BJ (cell line): Measurements from ENCODE around the gene DLGAP1. TPM values are rescaled to one million over a fixed set of nuclear protein-coding genes. Genes with fewer than 3 reads are reported as not detected.
"Not testable (repeated sequence)": the region's sequence is repeated elsewhere in the genome, so short reads cannot be mapped to it uniquely, and the experiment has no call there.

Source experiments
- CTCF ChIA-PET: fragments of 350-600 bp; formaldehyde crosslinking; extraction: SDS; loops from one replicate; lab custom pipeline; 2021; ENCODE audit warnings: antibody characterized with exemption, inconsistent platforms; lab: Yijun Ruan, JAX
- POLR2A ChIA-PET: fragments of 300-600 bp; sonication (Branson Sonifier 250); formaldehyde crosslinking; extraction: SDS; loops from one replicate; lab custom pipeline; 2021; ENCODE audit warnings: antibody characterized with exemption; lab: Charles Lee
- DNase-seq: peaks from one replicate; pipeline ENCODE4 v3.0.0-alpha.2; 2011; ENCODE audit warnings: low read depth
- H3K27me3 ChIP-seq: 2 replicates; pipeline ENCODE4 v1.6.0; 2011; ENCODE audit warnings: low read length; ENCODE audit not compliant: control insufficient read depth, insufficient read depth
- H3K36me3 ChIP-seq: 2 replicates; pipeline ENCODE4 v1.5.1; 2011; ENCODE audit warnings: low read length; ENCODE audit not compliant: control insufficient read depth, insufficient read depth
- H3K4me3 ChIP-seq: 2 replicates; pipeline ENCODE4 v1.5.1; 2011; ENCODE audit warnings: low read depth, mild to moderate bottlenecking, control low read depth, low read length
- polyA plus RNA-seq: library from polyadenylated mRNA; depleted of rRNA; stranded (reverse); fragments of >200 nt; gene quantifications from 2 replicates; pipeline ENCODE4 v1.2.3, GENCODE V29; 2011
- TF ChIP-seq, protein P1 (sequence below): IDR thresholded peaks from 2 replicates; pipeline ENCODE4 v1.5.1; 2011; ENCODE audit warnings: low read depth, mild to moderate bottlenecking, control low read depth, inconsistent platforms, low read length, moderate library complexity; ENCODE audit not compliant: insufficient read depth

The DLGAP1 gene
- polyA plus RNA-seq, 1 experiment = 0.02 TPM

- ChIA-PET CTCF (interaction anchor here (1.6 kb wide), 1 partner anchor 24 kb away, joined by 7 read pairs; no protein-coding TSS in a partner anchor), POLR2A (no interaction called here)
- TF ChIP-seq, protein P1, sequence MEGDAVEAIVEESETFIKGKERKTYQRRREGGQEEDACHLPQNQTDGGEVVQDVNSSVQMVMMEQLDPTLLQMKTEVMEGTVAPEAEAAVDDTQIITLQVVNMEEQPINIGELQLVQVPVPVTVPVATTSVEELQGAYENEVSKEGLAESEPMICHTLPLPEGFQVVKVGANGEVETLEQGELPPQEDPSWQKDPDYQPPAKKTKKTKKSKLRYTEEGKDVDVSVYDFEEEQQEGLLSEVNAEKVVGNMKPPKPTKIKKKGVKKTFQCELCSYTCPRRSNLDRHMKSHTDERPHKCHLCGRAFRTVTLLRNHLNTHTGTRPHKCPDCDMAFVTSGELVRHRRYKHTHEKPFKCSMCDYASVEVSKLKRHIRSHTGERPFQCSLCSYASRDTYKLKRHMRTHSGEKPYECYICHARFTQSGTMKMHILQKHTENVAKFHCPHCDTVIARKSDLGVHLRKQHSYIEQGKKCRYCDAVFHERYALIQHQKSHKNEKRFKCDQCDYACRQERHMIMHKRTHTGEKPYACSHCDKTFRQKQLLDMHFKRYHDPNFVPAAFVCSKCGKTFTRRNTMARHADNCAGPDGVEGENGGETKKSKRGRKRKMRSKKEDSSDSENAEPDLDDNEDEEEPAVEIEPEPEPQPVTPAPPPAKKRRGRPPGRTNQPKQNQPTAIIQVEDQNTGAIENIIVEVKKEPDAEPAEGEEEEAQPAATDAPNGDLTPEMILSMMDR = no peak
- DNase-seq = no peak
- no peak overlapping the region for H3K4me3 ChIP-seq
- no peaks in the 10 kb centered on the region for H3K36me3 ChIP-seq
- H3K27me3 ChIP-seq = no peaks in the 10 kb centered on the region
Measured at GRCh38 chr18:3472681-3473544, 982.2 kb downstream of the DLGAP1 start.

GRCh38 chr18:3472121-3472520 lies 983.0 kb downstream of the DLGAP1 start:
- H3K36me3 ChIP-seq, DNase-seq, POLR2A ChIA-PET, H3K27me3 ChIP-seq, H3K4me3 ChIP-seq, CTCF ChIA-PET: not testable (repeated sequence)

DNA sequence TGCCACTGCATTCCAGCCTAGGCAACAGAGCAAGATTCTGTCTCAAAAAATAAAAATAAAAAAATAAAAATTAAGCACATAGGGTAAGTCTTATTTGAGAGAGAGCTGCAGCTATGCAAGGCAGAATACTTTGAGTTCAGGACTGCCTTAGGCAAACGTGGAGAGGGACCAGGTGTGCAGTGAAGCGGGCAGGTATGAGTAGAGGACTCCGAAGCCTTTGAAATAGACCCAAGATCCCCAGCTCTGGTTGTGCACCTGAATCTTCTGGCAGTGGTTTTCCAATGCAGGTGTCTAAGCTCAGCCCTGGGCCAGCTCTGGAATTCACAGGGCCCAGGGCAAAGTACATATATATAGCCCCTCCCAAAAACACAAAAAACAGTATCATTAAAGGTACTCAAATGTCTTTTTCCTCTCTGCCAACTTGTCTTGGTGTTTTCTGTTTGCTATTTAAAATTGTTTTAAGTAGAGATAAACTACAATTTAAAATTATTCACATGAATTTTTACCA lies 983.9 kb downstream of the DLGAP1 start:
- CTCF ChIA-PET = interaction anchor here (1.0 kb wide), 1 partner anchor 11 kb away, joined by 3 read pairs; no protein-coding TSS in a partner anchor
- Histone ChIP-seq H3K4me3 (no peak overlapping the region), H3K27me3 (no peaks in the 10 kb centered on the region), H3K36me3 (no peaks in the 10 kb centered on the region)
- DNase-seq = no peak
- TF ChIP-seq, protein P1 = no peak
- POLR2A ChIA-PET = no interaction called here

GRCh38 chr18:3468833-3469232 lies 986.3 kb downstream of the DLGAP1 start:
- CTCF ChIA-PET = interaction anchor here (1.6 kb wide), 1 partner anchor 117 kb away, joined by 3 read pairs; no protein-coding TSS in a partner anchor
- POLR2A ChIA-PET = no interaction called here

DNA sequence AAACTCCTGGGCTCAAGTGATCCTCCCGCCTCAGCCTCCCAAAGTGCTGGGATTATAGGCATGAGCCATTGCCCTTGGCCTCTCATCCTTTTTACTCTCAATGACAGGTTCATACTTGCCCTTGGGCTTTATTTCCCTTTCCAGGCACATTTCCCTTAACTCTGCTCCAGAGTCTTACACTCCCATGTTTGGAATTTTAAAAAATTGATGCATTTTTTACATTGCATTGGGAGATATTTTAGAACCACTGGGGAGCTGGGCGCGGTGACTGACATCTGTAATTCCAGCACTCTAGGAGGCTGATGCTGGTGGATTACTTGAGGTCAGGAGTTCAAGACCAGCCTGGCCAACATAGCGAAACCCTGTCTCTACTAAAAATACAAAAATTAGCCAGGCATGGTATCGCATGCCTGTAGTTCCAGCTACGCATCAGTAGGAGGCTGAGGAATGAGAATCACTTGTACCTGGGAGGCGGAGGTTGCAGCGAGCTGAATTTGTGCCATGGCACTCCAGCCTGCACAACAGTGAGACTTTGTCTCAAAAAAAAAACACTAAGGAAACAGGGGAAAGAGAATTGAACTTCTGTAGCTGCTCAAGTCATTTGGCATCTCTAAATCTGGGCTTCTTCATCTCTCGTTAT lies 986.9 kb downstream of the DLGAP1 start:
- TF ChIP-seq, protein P1 = no peak
- ChIA-PET POLR2A (interaction anchor here (0.7 kb wide), 1 partner anchor 40 kb away, joined by 3 read pairs; no protein-coding TSS in a partner anchor), CTCF (interaction anchor here (1.2 to 2.5 kb wide), 3 partner anchors 10 to 118 kb away, joined by 3 to 8 read pairs (median 4); no protein-coding TSS in a partner anchor)
- H3K4me3 ChIP-seq = no peak overlapping the region
- no peaks in the 10 kb centered on the region for H3K27me3 ChIP-seq
- H3K36me3 ChIP-seq = no peaks in the 10 kb centered on the region
- DNase-seq = no peak

More at GRCh38 chr18:3468833-3469232, 986.3 kb downstream of the DLGAP1 start:
- no peak overlapping the region for H3K4me3 ChIP-seq
- no peaks in the 10 kb centered on the region for H3K27me3 ChIP-seq
- TF ChIP-seq, protein P1 = no peak
- no peaks in the 10 kb centered on the region for H3K36me3 ChIP-seq
- DNase-seq = no peak
